Neutrophil (primary cell): Measurements from ENCODE around the gene MRPL40.

Experiments
- H3K27ac ChIP-seq: fragments of 200-600 bp; sonication (generic); 2 replicates; pipeline ENCODE4 v1.5.1; 2016; ENCODE audit warnings: mild to moderate bottlenecking, moderate library complexity
- H3K27me3 ChIP-seq: fragments of 200-600 bp; sonication (generic); 2 replicates; pipeline ENCODE4 v1.6.0; 2016; ENCODE audit warnings: mild to moderate bottlenecking
- H3K36me3 ChIP-seq: fragments of 200-600 bp; sonication (generic); 2 replicates; pipeline ENCODE4 v1.5.1; 2017
- H3K4me1 ChIP-seq, 2 experiments: fragments of 200-600 bp in 1 of 2; sonication (generic) in 1 of 2; 1 replicate in 1 of 2; 2 replicates in 1 of 2; pipeline versions ENCODE4 v1.5.1 to v1.6.1; 2013 to 2016; ENCODE audit warnings: low read depth in 1 of 2, low read length in 1 of 2, mild to moderate bottlenecking in 1 of 2, moderate library complexity in 1 of 2; ENCODE audit not compliant: control insufficient read depth in 1 of 2, insufficient read depth in 1 of 2
- H3K4me3 ChIP-seq, 2 experiments: fragments of 200-600 bp in 1 of 2; sonication (generic) in 1 of 2; 1 replicate in 1 of 2; 2 replicates in 1 of 2; pipeline ENCODE4 v1.5.1; 2013 to 2016; ENCODE audit warnings: low read depth in 1 of 2, low read length in 1 of 2, mild to moderate bottlenecking in 1 of 2, moderate library complexity in 1 of 2
- H3K9me3 ChIP-seq: fragments of 200-600 bp; sonication (generic); 2 replicates; pipeline ENCODE4 v1.5.1; 2016
- CTCF ChIP-seq: fragments of 200-600 bp; sonication (generic); IDR thresholded peaks from 2 replicates; pipeline ENCODE4 v1.5.1; 2016; ENCODE audit warnings: antibody characterized with exemption

Gene MRPL40

GRCh38 chr22:19457828-19458428, 25.6 kb downstream of the MRPL40 start:
- no peak for TF ChIP-seq CTCF
- Histone ChIP-seq H3K27ac (no peak overlapping the region), H3K36me3 (peaks cover 96% of the 10 kb centered on the region), H3K4me3 (no peak overlapping the region), H3K4me1 (no peaks in the 10 kb centered on the region), H3K9me3 (no peaks in the 10 kb centered on the region), H3K27me3 (no peaks in the 10 kb centered on the region)

GRCh38 chr22:19460036-19460435, 27.7 kb downstream of the MRPL40 start:
- peaks cover 95% of the 10 kb centered on the region for H3K36me3 ChIP-seq

GRCh38 chr22:19461506-19461905, 29.2 kb downstream of the MRPL40 start:
- H3K27ac ChIP-seq: no peak overlapping the region
- H3K27me3 ChIP-seq: no peaks in the 10 kb centered on the region
- H3K36me3 ChIP-seq: peaks cover 95% of the 10 kb centered on the region
- no peaks in the 10 kb centered on the region for H3K4me1 ChIP-seq
- no peak for TF ChIP-seq CTCF
- H3K9me3 ChIP-seq: no peaks in the 10 kb centered on the region
- no peak overlapping the region for H3K4me3 ChIP-seq

More at GRCh38 chr22:19460036-19460435, 27.7 kb downstream of the MRPL40 start:
- no peaks in the 10 kb centered on the region for H3K9me3 ChIP-seq
- H3K4me3 ChIP-seq: no peak overlapping the region
- no peak for TF ChIP-seq CTCF
- H3K27me3 ChIP-seq: no peaks in the 10 kb centered on the region
- H3K27ac ChIP-seq: no peak overlapping the region
- H3K4me1 ChIP-seq: no peaks in the 10 kb centered on the region

- H3K4me1 ChIP-seq: no peaks in the 10 kb centered on the region
- H3K27me3 ChIP-seq: no peaks in the 10 kb centered on the region
- no peaks in the 10 kb centered on the region for H3K9me3 ChIP-seq
- no peak overlapping the region for H3K4me3 ChIP-seq
- no peak for TF ChIP-seq CTCF
- H3K27ac ChIP-seq: no peak overlapping the region
- peaks cover 95% of the 10 kb centered on the region for H3K36me3 ChIP-seq
Observed at GRCh38 chr22:19463008-19463407, 30.7 kb downstream of the MRPL40 start.

- H3K27ac ChIP-seq: no peak overlapping the region
- no peaks in the 10 kb centered on the region for H3K4me1 ChIP-seq
- peaks cover 95% of the 10 kb centered on the region for H3K36me3 ChIP-seq
- H3K9me3 ChIP-seq: no peaks in the 10 kb centered on the region
- H3K4me3 ChIP-seq: no peak overlapping the region
- no peaks in the 10 kb centered on the region for H3K27me3 ChIP-seq
- TF ChIP-seq CTCF: no peak
Observed at GRCh38 chr22:19463491-19464469, 31.4 kb downstream of the MRPL40 start.
